HG02870 (cell line): Measurements from ENCODE around the gene EXOC1.

ENCODE experiments used
- ATAC-seq: cut with Tn5 transposase; IDR thresholded peaks from one replicate; pipeline ENCODE4 v1.9.1; 2021; ENCODE audit warnings: mild to moderate bottlenecking, moderate library complexity; ENCODE audit not compliant: unreplicated experiment

EXOC1 gene

GRCh38 chr4:55854129-55854528, 681 bp downstream of the EXOC1 start:
- no peak for ATAC-seq

DNA sequence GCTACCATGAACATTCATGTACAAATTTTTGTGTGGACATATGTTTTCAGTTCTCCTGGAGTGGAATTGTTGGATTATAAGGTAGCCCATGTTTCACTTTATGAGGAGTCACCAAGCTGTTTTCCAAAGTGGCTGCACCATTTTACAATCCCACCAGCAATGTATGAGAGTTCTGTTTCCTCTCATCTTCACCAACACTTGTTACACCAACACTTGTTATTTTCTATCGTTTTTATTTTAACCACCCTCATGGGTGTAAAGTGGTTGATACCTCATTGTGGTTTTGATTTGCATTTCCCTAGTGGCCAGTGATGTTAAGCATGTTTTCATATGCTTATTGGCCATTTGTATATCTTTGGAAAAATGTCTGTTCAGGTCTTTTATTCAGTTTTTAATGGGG, 4.1 kb downstream of the EXOC1 start:
- ATAC-seq: no peak

- no peak for ATAC-seq
Measured at GRCh38 chr4:55859711-55860110, 6.3 kb downstream of the EXOC1 start.

DNA sequence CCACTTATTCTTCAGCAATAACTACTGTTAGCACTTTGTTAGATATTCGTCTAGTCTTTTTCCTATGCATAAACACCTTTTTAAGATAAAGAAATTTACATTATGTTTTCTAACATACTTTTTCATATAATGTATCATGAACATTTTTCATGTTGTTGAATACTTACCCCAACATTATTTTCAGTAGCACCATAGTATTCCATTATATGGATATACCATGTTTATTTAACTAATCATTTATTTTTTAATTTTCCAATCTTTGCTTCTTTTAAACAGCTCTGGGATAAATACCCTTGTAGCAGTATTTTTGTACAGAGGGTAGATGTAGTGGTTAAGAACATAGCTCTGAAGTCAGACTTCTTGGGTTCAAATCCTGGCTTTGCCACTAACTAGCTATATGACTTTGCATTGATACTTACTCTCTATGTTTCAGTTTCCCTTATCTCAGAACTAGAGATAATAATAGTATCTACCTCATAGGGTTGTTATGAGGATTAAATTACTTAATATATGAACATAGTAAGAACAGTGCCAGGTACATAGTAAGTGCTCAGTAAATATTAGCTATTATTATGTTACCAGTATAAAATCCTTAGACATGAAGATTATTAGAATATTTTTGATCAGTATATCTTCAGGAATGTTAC, 11.3 kb downstream of the EXOC1 start:
- ATAC-seq: no peak

DNA sequence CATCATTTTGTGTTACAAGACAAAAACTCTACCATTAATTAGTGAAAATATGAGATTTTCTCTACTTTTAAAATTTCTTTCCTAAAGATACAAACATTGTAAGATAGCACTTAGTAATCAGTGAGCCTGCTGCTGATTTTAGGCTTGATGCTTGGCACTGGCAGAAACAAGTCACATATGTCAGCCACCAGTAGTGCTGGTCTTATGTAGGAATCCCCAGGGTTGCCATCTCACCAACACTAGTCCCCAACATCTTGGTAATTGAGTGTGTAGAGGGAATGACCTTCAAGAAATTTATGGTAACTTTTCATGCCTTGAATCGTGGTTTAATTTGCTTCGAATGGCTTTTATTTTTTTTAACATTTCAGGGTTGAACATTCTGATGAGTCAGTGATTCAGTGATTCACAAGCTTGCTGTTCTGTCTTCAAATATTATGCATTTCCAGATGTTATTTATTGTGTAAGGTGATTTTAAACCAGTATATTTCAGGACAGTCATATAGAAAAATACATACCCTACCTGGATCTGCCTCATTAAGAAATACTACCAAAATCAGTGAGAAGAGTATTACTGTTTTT, 11.9 kb downstream of the EXOC1 start:
- ATAC-seq: no peak

GRCh38 chr4:55866290-55866907, 13.0 kb downstream of the EXOC1 start:
- peak; percentile 87 for ATAC-seq

DNA sequence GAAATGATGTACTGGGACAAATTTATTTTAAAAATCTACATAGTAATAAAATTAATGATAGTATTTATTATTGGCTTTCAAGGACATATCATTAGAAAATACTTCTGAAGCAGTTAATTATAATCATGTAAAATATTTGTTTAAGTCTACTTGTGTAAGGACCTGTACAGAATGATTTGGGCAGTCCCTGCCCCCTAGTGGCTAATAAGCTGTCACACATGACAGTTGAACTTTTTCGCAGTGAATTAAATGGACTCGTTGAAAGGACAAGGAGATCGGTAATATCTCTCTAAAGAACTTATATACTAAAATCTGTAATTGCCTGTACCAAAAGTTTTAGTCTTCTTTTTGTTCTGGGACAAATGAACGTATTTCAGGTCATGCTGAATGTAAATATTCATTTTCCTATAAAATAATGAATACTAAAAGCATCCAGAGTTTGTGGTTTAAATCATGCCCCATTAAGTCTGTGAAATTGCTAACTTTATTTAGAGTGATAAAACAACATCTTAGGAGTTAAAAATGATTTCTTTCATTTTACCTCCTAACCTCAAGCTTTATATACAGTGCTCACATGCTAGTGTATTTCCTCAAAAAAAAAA, 13.6 kb downstream of the EXOC1 start:
- peak; percentile 82 for ATAC-seq

DNA sequence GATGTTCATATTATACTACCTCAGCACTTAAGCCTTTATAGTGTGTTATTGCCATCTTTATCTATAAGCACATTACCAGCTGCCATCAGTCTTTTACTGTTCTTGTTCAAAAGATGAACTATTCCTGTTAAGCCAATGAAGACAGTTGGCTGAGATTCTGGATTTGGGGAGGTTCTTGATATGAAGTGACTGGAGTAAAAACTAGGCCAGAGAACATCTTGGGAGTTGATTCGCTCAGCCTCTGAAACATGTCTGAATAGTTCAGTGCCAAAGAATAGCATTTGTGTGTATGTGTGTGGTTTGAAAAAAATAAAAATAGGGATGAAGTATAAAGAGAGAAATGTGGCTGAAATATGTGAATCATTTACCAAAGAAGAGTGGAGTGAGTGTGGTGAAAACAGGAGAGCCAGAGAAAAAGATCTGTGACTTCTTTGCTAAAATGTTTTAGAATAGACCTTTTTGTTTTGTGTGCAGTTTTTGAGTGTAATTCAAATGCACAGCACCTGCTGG, 15.2 kb downstream of the EXOC1 start:
- ATAC-seq: no peak

GRCh38 chr4:55871299-55871800, 17.9 kb downstream of the EXOC1 start:
- no peak for ATAC-seq

- ATAC-seq: no peak
Measured at GRCh38 chr4:55874831-55875230, 21.4 kb downstream of the EXOC1 start.

DNA sequence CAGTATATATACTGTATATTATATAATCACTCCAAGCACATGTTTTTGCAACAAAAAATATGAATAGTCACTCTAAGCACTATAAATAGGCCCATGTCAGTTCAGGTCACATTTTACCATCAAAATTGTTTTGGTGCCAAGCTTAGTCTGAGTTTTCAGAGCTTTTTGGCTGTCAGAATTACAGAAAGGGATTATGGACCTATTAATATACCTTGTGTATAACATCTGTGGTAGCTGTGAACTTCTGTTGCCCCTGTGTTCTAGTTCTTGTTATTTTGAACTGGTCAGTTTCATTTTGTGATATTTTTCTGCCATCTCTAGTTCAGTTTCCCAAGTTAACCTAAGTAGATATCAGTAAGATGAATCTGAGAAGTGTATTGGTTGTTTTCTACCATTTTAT, 22.9 kb downstream of the EXOC1 start:
- ATAC-seq: no peak

DNA sequence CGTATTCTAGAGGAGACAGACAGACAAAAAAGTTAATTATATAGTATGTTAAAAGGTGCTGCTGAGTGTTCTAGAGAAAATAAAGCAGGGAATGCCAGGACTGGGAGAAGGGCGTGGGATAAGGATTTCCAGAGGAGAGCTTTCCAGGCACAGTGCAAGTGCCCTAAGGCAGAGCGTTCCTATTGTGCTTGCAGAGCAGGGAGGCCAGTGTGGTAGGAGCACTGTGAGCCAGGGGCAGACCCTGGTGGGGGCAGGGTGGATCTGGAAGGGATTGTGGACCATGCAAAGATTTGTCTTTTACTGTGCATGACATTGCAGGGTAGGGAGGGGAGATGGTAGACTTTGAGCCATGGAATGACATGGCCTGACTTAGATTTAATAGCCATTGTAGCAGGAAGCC, 25.8 kb downstream of the EXOC1 start:
- ATAC-seq: no peak

GRCh38 chr4:55880652-55881280, 27.3 kb downstream of the EXOC1 start:
- ATAC-seq: no peak

DNA sequence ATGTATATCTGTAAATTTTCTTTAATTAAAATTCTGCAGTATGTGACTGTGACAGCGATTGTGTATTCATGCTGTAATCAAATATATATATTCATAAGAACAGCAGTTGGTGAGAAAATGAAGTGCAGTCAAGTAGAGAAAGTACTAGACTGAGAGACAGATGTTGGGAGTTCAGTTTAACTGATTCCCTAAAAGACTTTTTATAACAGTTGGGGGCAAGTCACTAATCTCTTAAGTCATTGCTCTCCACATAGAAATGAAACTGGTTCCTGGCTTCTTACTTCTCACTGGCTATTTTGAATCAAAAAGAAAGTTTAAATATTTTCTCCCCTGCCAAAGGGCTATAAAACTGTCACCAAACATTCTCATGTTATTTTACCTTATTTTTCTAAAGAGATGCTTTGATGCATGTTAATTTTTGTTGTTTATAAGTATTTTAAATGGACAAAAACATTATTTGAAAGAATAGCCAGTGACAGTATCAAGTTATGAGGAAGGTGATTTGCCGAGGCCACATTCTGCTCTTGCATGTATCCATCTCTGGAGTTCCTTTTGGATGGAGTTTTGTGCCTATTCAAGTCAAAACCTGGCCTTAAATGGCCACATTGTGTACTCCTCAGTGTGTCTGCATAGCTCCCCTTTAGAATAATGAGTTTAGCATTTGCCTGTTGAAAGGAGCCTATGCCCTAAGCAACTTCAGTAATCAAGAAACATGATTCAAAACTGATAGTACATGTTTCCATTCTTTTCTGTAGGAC, 30.8 kb downstream of the EXOC1 start:
- ATAC-seq: no peak

- no peak for ATAC-seq
Measured at GRCh38 chr4:55884851-55885219, 31.4 kb downstream of the EXOC1 start.

GRCh38 chr4:55887594-55887993, 34.1 kb downstream of the EXOC1 start:
- ATAC-seq: no peak

GRCh38 chr4:55892156-55892555, 38.7 kb downstream of the EXOC1 start:
- no peak for ATAC-seq

- ATAC-seq: no peak
Measured at GRCh38 chr4:55896622-55897021, 43.2 kb downstream of the EXOC1 start.

- ATAC-seq: no peak
Measured at GRCh38 chr4:55902677-55903076, 49.2 kb downstream of the EXOC1 start.

- no peak for ATAC-seq
Measured at GRCh38 chr4:55903577-55903976, 50.1 kb downstream of the EXOC1 start.

DNA sequence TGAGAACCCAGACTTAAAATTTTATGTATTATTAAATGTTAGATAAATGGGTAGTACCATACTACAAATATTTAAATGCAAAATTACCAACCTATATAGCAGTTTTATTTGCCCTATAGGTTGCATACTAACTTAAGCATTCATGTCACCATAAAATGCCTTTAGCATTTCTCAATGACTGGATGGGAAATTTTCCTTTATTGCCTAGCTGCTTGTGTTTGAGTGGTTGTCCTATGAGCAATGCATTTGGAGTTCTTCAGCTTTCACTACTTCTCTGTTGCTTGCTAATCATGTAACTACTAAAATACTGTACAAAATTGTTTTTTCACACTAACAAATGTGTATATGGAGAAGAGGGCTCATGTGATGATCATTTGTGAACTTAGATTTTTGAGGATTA, 51.1 kb downstream of the EXOC1 start:
- ATAC-seq: no peak
